HL-60/S4 (cell line): ENCODE results near the gene MNT.

ENCODE experiments used
- in situ Hi-C: fragments of 300-500 bp; cut with MboI; formaldehyde crosslinking; loops from 2 replicates; pipeline ENCODE4 v1.14.3; 2022; ENCODE audit warnings: low sequenced_read_pairs

The MNT gene

DNA sequence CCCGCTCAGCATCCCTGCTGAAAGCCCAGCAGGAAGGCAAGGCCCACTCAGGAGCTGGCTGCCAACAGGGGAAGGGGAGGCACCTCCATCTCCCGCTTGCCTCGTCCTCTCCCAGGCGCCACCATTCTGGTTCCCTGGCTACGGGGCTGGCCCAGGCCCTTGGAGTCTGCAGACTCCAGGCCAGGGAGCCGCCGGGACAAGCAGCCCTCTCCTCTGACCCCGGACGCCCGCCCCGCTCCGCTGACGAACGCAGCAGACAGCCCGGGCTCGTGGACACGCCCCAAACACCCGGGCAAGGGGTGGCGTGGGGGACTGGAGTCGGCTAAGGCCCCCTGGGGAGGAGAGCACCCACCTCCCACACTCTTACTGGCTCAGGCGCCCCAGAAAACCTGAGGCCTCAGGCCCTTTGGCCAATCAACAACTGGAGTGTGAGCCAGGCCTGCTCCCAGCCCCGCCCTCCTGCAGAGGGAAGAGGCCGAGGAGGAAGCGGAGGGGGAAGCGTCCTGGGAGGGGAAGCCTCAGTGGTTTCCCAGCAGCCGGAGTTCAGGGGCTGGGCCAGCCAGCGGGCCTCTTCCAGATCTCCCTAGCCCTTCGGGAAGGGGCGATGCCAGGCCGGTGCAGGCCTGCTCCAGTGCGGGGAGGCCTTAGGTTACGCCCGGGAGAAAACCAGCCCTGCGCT is 4.2 kb downstream of the MNT start:
- in situ Hi-C loops = no loop called here

DNA sequence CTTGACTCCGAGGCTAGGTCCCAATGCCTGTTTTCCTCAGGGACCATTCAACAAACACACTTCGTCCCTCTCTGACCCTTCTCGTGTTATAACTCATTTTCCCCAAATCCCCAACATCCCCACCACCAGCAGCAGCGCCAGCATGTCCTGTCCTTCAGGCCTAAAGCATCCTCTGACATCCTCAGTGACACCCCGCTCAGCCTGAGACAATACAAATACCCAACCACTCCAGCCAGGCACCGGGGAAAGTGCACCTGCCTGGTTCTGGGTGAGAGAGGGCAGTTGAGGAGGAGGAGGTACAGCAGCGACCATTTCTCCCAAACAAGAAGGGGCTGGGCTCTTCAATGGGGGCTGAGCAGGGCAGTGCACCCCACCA is 4.7 kb downstream of the MNT start:
- in situ Hi-C loops = no loop called here

DNA sequence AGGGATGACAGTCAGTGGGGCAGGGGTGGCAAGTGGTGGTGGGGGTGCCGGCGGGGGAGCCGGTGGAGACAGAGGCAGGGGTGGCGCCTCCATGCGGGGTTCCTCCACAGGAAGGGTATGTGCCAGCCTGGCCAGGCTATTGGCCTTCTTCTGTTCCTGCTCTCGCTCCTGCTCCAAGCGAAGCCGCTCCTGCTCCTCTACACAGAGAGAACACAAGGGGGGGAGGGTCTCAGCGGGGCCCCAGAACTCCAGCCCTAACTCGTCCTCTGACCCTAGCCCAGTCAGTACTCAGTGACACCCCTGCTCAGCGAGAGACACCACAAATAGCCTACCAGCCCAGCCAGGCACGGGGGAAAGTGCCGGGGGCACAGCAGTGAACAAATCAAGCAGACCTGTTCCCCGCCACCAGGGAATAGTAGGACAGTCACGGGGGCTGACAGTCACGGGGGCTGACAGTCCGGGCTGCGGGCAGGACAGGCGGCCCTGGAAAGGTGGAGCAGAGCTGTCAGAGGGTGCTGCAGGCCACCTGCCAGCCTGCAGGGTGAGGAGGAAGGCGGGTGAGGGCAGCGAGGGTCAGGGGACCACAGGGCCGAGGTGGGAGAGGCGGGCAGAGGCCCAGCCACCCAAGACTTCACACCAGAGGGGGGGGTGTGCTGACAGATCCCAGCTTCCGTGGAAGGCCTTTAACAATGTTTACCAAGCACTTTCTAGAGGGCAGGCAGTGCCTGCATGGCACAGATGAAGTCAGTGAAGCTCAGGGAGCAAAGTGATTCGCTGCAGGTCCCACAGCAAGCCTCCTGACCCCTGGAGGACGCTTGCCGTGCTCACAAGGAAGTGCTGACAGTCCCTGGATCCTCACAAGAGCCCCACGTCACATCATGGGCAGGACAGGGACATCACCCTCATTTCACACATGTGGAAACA is 5.3 kb downstream of the MNT start:
- in situ Hi-C loops = no loop called here

DNA sequence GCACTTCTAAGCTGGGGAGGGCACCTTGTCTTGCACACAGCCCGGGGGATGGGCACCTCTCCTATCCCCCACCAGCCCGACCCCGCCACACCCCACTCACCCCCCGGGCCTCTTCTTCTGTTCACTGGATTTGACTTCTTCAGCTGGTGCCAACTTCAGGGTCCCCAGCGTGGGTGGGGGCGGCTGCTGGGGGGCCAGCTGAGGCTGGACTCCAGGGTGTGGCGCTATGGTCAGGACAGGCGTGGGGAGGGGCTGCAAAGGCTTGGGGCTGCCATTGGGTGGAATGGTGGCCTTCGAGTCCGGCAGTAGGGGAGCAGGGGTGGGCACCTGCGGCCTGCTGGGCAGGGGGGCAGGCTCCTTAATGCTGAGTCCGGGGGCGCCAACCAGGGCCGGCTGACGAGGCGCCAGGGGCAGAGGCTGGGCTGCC is 6.1 kb downstream of the MNT start:
- in situ Hi-C loops = no loop called here

DNA sequence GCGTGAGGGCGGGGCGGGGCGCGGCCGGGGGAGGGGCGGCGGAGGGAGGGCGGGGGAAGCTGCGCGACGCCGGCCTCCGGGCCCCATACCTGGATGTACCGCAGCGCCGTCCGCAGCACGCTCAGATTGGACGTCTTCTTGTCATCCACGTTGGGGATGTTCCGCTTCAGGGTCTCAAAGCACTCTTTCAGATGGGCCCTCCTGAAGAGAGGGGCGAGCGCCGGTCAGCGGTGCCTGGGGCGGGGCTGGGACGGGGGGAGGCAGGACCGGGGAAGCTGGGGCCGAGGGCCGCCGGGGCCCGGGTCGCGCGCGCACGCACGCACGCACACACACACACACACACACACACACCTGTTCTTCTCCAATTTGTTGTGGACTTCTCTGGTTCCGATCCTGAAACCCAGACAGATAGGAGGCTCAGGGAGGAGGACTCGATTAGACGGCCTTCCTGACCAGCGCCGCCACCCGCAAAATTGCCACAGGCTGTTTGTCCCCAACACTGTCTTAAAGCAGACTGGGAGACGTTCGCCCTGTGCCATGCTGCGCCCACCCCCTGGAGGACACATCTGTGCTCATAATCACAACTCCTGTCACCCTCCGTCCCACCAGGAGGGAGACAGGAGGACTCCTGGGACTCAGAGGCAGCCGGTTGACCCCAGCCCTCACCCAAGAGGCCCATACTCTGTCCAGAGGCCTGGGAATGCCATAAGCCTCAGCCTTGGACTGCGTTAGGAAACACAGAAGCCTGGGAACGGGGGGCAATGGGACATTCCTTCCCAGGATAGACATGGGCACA is 6.7 kb downstream of the MNT start:
- in situ Hi-C loops = no loop called here

DNA sequence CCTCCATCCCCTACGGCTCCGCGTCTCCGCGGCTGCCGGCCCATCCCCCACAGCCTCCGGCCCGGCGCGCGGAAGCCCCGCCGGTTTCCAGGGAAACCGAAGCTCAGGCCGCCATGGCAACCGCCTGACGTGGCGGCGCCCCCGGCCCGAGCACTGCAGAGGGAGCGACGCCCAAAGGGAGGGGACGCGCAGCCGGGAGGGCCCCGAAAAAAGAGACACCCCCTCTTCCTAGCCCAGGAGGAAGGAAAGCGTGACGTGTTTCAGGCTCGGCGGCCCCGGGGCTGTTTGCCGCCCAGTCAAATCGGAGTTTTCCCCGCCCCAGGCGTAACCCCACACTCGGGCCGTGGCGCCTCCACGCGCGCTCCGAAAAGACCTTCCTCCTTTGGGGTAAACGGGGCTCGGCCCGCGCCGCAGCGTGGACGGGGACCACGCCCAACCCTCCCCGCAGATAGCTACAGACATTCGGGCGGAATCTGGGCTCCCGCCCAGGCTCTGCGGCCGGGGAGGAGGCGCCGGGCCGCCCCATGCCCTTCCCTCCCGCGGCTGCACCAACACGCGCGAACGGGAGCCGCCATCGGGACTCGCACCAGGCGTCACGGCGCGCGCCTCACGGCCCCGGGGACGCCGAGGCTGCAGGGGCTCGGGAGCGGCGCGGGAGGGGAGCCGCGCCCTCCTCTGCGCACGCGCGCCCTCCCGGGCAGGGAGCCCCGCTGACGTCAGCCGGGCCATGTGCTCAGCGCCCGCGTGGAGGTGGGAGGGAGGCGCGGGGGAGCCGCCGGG is 7.5 kb downstream of the MNT start:
- in situ Hi-C loops = no loop called here

DNA sequence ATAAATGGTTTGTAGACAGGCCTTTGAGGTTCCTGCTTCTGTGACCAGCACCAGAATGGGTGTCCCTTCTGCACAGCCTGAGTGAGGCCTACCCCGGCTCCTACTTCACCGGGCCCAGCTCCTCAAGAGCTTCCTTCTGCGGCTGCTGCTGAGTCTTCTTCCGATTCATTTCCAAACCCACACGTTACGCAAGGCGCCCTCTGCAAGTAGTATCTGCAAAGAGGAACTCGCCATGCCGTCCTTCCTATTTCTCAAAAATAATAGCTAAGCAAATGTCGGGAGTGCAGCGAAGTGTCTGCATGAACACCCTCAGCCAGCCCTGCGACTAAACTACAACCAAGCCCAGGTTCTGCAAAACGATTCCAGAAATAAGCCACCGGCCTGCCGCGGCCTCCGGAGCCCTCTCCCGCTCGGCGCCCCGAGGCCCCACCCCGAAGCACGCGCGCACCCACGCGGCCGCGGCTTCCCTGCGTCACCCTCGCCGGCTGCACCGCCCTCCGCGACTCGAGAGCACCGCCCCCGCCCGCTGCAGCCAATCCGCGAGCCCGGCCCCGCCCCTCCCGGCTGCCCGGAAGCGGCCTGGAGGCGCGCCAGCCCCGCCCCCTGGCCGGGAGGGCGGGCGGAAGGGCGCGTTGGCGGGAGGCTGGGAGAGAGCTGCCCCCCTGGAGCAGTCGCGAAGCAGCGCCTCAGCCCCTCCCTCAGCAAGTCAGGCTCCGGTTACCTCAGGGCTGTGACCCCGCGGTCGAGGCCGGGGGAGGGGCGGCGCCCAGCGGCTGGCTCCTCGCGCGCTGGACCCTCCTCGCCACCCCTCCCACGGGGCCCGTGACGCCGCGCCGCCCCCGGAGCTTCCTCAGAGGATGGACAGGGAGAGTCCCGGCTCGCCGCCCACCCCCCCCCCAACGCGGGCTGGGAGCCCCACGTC is 8.3 kb downstream of the MNT start:
- in situ Hi-C loops = no loop called here

DNA sequence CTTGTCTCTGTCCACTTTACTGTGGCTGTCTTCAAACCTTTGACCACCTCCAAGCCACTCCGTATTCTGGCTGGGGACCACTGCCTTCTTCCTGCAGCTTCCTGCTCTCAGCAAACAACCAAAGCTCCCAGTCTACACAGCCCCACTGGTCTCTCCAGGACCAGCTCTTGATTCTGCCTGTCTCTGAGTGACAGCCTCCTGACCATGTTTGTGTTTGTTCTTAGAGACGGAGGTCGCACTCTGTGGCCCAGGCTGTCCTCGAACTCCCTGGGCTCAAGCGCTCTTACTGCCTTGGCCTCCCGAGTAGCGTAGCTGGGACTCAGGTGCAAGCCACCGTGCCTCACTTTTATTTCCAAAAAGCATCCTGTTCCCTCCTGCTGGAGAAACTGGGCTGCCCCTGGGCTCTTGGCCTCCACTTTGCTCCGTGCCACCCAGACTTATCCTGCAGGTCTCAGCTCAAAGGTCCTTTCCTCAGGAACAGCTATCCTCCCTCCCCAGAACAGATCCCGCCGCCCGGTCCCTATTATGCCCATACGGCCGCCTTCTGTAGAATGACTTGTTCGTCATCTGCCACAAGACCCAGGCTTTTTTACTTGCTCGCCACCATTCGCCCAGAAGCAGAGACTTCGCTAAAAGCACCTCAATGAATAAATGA is 9.1 kb downstream of the MNT start:
- in situ Hi-C loops = no loop called here

DNA sequence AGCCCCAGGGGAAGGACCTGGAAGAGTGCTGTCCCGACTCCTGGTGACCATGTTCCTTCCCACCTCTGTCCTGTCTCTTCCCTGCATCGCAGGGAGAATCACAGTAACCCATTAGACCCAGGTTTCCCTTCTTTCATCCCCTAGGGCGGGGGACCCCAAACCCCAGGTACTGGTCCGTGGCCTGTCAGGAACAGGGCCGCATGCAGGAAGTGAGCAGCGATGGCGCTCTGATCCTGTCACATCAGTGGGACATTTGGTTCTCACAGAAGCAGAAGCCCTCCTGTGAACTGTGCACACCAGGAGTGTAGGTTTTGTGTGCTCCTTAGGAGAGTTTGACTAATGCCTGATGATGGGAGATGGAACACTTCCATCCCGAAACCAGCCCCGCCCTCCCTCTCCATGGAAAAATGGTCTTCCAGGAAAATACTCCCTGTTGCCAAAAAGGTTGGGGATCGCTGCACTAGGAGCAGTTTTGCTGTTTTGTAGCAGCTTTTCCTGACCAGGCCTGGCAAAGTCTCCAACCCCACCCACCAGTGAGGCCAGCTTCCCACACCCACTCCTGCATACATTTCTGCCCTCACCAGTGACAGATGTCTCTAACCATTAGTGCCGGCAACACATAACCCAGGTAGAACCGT is 10.5 kb downstream of the MNT start:
- in situ Hi-C loops = no loop called here

DNA sequence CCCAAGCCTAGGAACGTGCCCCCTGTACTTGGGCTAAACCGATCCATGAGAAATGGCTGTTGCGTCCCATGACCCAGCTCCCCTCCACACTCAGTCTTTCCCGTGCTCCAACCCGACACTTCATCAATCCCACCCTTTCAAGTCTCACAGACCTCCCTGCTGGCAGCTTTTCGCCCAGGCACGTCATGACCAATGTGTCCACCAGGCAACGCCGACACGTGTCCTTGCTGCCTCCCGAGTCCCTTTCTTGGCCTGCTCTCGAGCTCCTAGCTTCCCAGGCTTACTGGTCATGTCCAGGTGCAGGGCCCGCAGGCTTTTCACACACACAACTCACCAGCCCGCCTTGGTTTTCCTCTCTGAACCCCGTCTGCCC is 12.2 kb downstream of the MNT start:
- in situ Hi-C loops = no loop called here

DNA sequence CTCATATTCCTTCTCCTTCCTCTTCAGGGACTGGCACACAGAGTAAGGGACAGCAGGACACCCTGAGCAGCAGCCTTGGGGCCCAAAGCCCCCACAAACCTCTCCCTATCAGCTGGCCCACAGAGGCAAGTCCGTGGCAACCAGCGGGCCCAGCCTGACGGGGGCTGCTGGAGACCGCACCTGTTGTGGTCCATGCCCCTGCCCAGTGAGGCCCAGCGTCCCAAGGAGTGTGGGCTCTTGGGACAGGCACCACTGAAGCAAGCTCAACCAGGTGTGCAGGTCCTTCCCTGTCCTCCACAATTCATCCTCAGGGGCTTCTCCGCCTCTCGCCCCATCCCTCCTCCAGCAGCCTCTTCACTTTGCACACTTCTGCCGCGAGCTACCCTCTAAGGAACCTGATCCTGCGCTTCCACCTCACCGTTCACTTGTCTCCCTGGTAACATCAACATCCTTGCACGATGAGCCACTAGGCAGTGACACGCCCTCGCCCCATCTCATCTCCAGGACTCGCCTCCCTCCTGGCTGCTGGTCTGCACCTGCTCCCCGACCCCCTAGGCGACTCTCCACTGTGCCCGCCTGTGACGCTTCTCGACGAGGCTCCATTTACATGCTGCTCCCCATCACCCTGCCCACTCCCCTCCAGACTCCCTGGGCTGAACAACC is 12.7 kb downstream of the MNT start:
- in situ Hi-C loops = no loop called here

DNA sequence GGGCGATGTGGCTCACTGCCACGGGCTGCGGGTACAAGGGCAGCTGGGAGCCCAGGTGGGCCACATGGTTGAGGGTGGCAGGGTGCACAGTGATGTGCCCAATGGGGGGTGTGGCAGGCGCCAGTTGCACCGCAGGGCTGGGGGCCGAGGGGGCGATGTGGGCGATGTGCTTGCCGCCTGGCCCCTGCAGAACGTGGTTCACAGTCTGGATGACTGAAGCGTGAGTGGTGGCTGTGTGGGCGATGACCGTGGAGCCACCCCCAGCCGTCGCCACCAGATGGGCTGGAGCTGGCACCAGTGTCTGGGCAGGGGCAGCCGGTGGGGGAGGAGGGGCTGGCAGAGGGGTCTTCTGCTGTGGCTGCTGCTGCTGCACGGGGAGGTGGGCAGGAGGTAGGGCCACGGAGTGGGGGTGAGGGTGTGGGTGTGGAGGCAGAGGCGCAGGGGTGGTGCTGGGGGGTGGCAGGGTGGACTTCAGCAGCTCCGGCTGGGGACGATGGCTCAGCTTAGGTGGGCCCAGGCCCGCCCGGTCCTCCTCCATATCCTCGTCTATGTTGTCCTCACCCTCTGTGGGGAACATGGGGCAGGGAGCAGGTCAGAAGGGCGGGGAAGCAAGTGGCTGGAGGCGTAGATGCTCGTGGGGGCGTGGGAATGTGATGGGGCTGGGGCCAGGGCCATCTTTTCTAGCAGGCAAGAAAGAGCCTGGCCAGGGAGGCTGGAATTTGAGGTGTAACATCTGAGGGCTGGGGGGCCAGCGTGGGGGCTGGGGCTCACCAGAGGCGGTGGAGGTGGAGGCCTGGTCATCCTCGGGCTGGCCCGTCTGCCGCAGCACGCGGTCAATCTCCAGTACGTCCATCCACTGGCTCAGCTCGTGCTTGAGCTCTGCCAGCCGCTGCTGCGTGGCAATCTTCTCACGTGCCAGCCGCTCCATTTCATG is 13.5 kb downstream of the MNT start:
- in situ Hi-C loops = no loop called here

DNA sequence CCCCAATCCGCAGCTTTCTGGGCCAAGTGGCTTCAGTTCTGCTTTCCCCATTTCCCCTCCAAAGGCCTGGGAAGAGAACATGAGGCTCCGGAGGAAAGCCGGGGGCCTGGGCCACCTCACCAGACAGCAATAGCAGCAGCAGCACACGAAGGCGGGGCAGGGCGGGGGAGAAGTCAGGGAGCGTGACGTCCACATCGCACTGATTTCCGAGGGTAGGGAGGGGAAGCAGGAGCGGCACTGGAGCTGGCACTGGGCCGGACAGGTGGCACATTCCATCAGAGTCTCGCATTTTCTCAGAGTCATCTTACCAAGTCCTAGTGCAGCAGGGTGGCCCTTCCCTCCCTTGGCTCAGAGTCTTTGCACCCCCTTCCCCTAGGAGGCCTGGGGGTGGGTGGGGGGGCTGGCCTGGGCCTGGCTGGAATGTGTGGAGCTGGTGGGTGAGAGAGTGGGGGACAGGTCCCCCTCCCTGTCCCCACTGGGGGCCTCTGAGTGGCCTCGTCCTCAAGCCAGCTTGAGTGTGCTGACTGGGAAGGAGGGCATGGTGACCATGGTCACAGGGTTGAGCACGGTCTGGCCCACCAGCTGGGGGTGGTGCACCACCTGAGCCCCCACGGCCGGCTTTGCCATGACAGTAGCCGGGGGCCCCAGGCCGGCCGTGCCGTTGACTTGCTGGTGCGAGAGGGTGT is 14.3 kb downstream of the MNT start:
- in situ Hi-C loops = no loop called here

DNA sequence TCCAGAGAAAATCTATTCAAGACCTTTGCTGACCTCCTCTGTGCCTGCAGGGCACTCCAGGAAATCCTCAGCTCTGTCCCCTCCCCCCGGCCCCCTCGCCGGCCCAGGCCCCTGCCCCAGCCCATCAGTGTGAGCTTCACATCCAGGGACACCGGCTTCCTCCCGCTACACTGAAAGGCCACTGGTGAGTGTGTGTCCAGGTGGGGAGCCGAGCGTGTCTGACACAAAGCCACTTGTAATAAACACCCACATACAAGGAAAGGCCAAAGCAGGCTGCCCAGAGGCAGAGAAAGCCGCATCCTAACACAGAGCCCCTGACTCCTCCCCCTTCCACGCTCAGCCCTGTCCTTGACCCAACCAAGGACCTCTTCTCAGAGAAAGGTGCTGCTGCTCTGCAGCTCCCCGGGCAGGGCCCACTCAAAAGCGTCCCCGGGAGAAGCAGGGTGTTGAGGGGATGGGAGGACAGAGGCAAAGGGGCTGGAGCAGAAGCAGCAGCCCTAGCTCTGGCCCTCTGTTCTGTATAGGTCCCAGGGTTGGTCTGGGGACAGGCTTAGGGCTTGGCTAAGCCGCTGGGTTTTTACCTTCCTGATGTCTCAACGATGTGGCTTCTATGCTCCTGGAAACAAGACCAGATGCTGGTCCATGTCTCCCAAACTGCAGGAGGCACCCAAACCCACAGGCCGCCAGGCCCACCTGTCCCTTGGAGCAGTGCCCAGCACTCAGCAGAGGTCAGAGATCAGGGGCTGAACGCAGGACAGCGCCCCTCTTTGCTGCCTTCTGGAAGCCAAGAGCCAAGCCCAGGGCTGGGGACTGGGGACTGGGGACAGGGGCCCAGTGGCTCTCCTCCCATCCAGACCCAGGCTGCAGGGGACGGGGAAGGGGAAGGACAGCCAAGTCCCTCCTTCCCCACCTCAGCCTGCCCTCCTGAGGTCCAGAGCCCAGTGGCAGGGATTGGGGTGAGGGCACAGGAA is 15.3 kb downstream of the MNT start:
- in situ Hi-C loops = no loop called here

DNA sequence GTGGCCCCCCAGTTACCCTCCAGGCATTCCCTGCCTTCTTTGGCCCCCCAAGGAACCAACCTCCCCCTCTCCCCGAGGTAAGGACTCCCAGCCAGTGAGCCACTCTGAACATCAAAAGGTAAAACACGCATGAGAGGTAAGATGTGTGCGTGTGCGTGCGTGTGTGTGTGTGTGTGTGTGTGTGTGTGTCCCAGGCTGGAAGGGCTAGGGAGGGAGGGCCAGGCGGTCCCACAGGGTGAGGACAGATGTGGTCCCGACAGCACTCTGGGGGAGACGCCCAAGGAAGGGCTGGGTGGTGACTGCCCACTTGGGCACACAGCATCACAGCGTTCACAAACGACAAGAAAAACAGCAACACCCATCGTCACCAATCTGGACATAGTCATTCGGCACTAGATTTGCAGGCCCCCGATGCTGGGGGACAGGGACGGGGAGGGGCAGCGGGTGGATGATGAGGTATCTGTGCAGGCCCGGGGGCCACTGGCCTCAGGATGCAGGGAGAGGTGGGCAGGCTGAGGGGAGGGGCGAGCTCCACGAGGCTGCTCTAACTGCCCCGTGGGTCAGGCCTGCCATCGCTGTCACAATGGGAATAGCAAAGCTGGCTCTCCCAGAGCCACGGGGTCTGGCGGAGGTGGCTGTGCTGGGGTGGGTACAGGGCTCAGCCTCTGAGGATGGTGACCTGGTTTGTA is 16.3 kb downstream of the MNT start:
- in situ Hi-C loops = no loop called here
